OCI-LY7 (cell line): Measurements from ENCODE around the gene LRRC4B. TPM values are rescaled to one million over a fixed set of nuclear protein-coding genes. Genes with fewer than 3 reads are reported as not detected.

ENCODE experiments used
- BruUV-seq: library from RNA; stranded (reverse); fragments of 400-500 nt; replicated peaks from 2 replicates; lab custom pipeline; 2021; lab: Mats Ljungman, UMichigan
- CTCF ChIA-PET: fragments of 300-600 bp; sonication (Branson Sonifier 250); formaldehyde crosslinking; loops from one replicate; lab custom pipeline; 2022; ENCODE audit warnings: antibody characterized with exemption; ENCODE audit not compliant: unreplicated experiment; lab: Charles Lee
- POLR2A ChIA-PET: fragments of 300-600 bp; sonication (Branson Sonifier 250); formaldehyde crosslinking; loops from one replicate; lab custom pipeline; 2022; ENCODE audit warnings: antibody characterized with exemption; lab: Charles Lee
- DNase-seq: peaks from one replicate; pipeline ENCODE4 v3.0.0-alpha.2; 2015; ENCODE audit warnings: low spot score
- H2AFZ ChIP-seq: fragments of 200-600 bp; sonication (generic), shearing (Covaris generic); 2 replicates; pipeline ENCODE4 v1.6.1; 2014; ENCODE audit warnings: mild to moderate bottlenecking, antibody characterized with exemption, low read length, moderate library complexity
- H3K27ac ChIP-seq: fragments of 200-600 bp; sonication (generic); 2 replicates; pipeline ENCODE4 v1.5.1; 2014; ENCODE audit warnings: mixed run types, low read depth, mild to moderate bottlenecking, moderate library complexity, low read length, inconsistent platforms; ENCODE audit not compliant: poor library complexity, severe bottlenecking
- H3K36me3 ChIP-seq: fragments of 200-600 bp; sonication (generic); 2 replicates; pipeline ENCODE4 v1.6.1; 2014; ENCODE audit warnings: mild to moderate bottlenecking, antibody characterized with exemption, low read length, moderate library complexity, mixed read lengths; ENCODE audit not compliant: insufficient read depth
- H3K4me1 ChIP-seq: fragments of 200-600 bp; sonication (generic); 2 replicates; pipeline ENCODE4 v1.5.1; 2014; ENCODE audit warnings: mild to moderate bottlenecking, low read length; ENCODE audit not compliant: insufficient read depth, poor library complexity, severe bottlenecking
- H3K4me2 ChIP-seq: fragments of 200-600 bp; sonication (generic); 2 replicates; pipeline ENCODE4 v1.6.1; 2014; ENCODE audit warnings: mild to moderate bottlenecking, low read length
- H3K4me3 ChIP-seq: fragments of 200-600 bp; sonication (generic); 2 replicates; pipeline ENCODE4 v1.5.1; 2014; ENCODE audit warnings: mild to moderate bottlenecking, low read depth, low read length; ENCODE audit not compliant: poor library complexity, severe bottlenecking
- H3K79me2 ChIP-seq: fragments of 200-600 bp; sonication (generic); 2 replicates; pipeline ENCODE4 v1.6.1; 2016; ENCODE audit warnings: low read depth, mild to moderate bottlenecking, low read length, moderate library complexity, mixed read lengths; ENCODE audit not compliant: insufficient read depth
- H3K9me2 ChIP-seq: fragments of 200-600 bp; sonication (generic); 2 replicates; pipeline ENCODE4 v1.6.1; 2016; ENCODE audit warnings: mild to moderate bottlenecking, low read length, mixed read lengths; ENCODE audit not compliant: insufficient read depth
- H3K9me3 ChIP-seq: fragments of 200-600 bp; sonication (generic); 2 replicates; pipeline ENCODE4 v1.6.1; 2014; ENCODE audit warnings: mild to moderate bottlenecking, mixed run types, low read length, mixed read lengths
- H4K20me1 ChIP-seq: fragments of 200-600 bp; sonication (generic); 2 replicates; pipeline ENCODE4 v1.6.1; 2014; ENCODE audit warnings: mild to moderate bottlenecking, antibody characterized with exemption, low read length, moderate library complexity, mixed read lengths; ENCODE audit not compliant: insufficient read depth
- EZH2phosphoT487 ChIP-seq: fragments of 200-600 bp; sonication (generic); IDR thresholded peaks from 2 replicates; pipeline ENCODE4 v1.6.1; 2018; ENCODE audit warnings: low read depth, borderline replicate concordance, mild to moderate bottlenecking, mixed run types, antibody characterized with exemption, low read length, moderate library complexity, mixed read lengths
- intact Hi-C: fragments of 100-400 bp; cut with micrococcal nuclease; formaldehyde crosslinking; loops from one replicate; pipeline ENCODE4 v1.10.0; 2022; ENCODE audit not compliant: unreplicated experiment
- total RNA-seq, 2 experiments: library from RNA; depleted of rRNA in 1 of 2; stranded (reverse); fragments of >200 nt in 1 of 2; shearing (Covaris generic) in 1 of 2; gene quantifications; 2 replicates each; pipeline ENCODE4 v1.2.3, GENCODE V29; 2014 to 2022
- TF ChIP-seq, protein P1 (sequence below): fragments of 200-600 bp; sonication (generic); conservative IDR thresholded peaks from 2 replicates; pipeline ENCODE4 v1.5.1; 2014; ENCODE audit warnings: mild to moderate bottlenecking, antibody characterized with exemption, low read length, moderate library complexity, mixed read lengths

Gene LRRC4B
- total RNA-seq, 2 experiments from 2014 or later, result 0.29 TPM; not detected in 1

DNA sequence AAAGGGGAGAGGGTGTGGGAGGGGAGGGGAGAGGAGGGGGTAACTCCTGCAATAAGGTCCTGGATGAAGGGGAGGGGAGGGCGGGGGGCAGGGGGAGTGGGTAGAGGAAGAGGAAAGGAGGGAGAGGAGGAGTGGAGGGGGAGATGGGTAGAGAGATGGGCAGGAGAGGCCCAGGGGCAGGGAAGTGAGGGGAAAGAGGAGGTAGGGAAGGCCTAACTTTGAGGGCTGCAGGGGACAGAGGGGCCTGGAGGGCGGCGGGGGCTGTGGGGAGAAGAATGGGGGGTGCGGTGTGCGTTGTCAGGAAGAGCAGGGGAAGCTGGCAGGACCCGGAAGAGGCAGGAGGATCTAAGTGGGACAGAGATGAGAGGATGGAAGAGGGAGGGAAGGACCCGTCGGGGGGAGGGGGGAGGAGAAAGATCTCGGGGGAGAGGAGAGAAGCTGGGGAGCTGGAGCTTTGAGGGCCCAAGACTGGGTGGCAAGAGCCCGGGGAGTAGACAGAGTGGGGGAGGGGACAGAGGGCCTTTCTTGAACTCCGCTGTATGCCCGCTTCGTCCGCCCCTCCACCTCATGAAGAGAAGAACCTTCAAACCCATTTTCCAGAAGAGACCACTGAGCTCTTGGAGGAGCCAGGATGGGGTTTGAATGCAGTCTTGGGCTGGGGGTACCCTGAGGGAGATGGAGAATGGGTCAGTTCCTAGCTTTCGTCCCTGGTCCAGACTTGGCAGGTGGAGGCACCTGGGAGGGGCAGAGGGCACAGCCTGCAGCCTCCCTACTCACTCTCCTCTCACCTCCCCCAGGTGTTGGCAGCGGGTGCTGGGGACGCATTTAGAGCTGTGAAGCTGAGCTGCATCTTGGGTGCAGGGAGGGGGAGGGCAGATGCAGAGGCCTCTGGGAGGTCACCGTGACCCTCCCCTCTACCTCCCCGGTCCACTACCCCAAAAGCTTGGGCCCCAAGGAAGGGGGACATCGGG lies 778 bp upstream of the LRRC4B start:
- ChIA-PET POLR2A (no interaction called here), CTCF (no interaction called here)
- no peaks in the 10 kb centered on the region for H3K9me3 ChIP-seq
- no peak for TF ChIP-seq EZH2phosphoT487
- TF ChIP-seq, protein P1, sequence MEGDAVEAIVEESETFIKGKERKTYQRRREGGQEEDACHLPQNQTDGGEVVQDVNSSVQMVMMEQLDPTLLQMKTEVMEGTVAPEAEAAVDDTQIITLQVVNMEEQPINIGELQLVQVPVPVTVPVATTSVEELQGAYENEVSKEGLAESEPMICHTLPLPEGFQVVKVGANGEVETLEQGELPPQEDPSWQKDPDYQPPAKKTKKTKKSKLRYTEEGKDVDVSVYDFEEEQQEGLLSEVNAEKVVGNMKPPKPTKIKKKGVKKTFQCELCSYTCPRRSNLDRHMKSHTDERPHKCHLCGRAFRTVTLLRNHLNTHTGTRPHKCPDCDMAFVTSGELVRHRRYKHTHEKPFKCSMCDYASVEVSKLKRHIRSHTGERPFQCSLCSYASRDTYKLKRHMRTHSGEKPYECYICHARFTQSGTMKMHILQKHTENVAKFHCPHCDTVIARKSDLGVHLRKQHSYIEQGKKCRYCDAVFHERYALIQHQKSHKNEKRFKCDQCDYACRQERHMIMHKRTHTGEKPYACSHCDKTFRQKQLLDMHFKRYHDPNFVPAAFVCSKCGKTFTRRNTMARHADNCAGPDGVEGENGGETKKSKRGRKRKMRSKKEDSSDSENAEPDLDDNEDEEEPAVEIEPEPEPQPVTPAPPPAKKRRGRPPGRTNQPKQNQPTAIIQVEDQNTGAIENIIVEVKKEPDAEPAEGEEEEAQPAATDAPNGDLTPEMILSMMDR, result no peak
- no TSS peak for BruUV-seq
- H3K4me3 ChIP-seq, result no peak overlapping the region
- H4K20me1 ChIP-seq, result no peaks in the 10 kb centered on the region
- no peak overlapping the region for H2AFZ ChIP-seq
- DNase-seq, result no peak
- H3K9me2 ChIP-seq, result no peaks in the 10 kb centered on the region
- no peak overlapping the region for H3K4me2 ChIP-seq
- intact Hi-C loops, result no loop called here
- no peaks in the 10 kb centered on the region for H3K36me3 ChIP-seq
- no peaks in the 10 kb centered on the region for H3K4me1 ChIP-seq
- no peak overlapping the region for H3K27ac ChIP-seq
- no peaks in the 10 kb centered on the region for H3K79me2 ChIP-seq

DNA sequence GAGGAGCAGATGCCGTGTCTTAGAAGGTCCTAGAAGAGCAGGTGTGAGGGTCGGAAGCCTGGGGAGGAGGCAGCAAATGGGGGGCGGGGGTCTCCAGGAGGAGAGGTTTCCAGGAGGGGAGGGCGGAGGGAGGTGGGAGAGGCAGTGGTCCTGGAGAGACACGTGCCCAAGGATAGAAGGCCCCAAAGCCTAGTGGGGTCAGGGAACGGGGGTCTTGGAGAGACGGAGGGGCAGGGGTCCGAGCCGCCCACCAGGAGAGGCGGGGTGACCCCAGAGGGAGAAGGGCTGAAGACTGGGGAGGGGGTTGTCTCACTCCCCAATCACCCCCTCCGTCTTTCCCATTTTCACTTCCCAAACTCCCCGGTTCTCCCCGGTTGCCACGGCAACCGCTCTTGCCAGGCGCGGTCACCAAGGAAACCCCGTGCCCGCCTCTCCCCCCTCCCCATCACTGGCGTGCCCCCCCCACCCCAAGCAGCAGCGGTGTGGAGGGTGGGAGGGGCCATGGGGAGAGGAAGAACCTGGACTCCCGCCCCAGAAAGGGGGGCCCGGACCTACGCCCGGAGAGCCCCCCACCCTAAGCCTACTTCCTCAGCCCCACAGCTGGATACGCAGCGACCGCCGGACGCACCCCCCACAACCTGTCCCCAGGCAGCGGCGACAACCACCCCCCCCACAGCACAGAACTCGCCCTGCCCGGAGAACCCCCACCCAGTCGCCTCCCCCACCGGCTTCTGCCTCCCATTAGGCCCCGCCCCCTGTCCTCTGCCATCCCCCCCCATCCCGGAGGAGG lies 988 bp downstream of the LRRC4B start:
- H3K9me3 ChIP-seq, result no peaks in the 10 kb centered on the region
- no peak for TF ChIP-seq EZH2phosphoT487
- TF ChIP-seq, protein P1, result no peak
- no peak overlapping the region for H3K4me2 ChIP-seq
- BruUV-seq, result no TSS peak
- no peak overlapping the region for H3K4me3 ChIP-seq
- H3K27ac ChIP-seq, result no peak overlapping the region
- no peaks in the 10 kb centered on the region for H3K4me1 ChIP-seq
- intact Hi-C loops, result no loop called here
- ChIA-PET CTCF (no interaction called here), POLR2A (no interaction called here)
- H4K20me1 ChIP-seq, result no peaks in the 10 kb centered on the region
- no peaks in the 10 kb centered on the region for H3K79me2 ChIP-seq
- H2AFZ ChIP-seq, result no peak overlapping the region
- no peaks in the 10 kb centered on the region for H3K36me3 ChIP-seq
- no peaks in the 10 kb centered on the region for H3K9me2 ChIP-seq
- no peak for DNase-seq
